T-helper 17 cell (primary cell): Measurements from ENCODE around the gene MAP3K10. TPM values are rescaled to one million over a fixed set of nuclear protein-coding genes. Genes with fewer than 3 reads are reported as not detected.
A peak's percentile ranks its signal among the peaks of the same experiment; 100 is the strongest.

Source experiments
- ATAC-seq: fragments of 150-1000 bp; cut with Tn5 transposase; 2 replicates; pipeline ENCODE4 v1.10.0; 2021; ENCODE audit warnings: mild to moderate bottlenecking, moderate library complexity
- DNase-seq, 3 donors: peaks; one replicate each; pipeline versions ENCODE4 v3.0.0 to v3.0.0-alpha.2; 2020 to 2021
- H3K9me3 ChIP-seq: one replicate; pipeline ENCODE4 v1.7.0; 2013; ENCODE audit warnings: low read length, mild to moderate bottlenecking; ENCODE audit not compliant: control insufficient read depth, poor library complexity, severe bottlenecking
- H3K27ac Mint-ChIP-seq: one replicate; pipeline ENCODE4 v1.8.0; 2022; ENCODE audit warnings: mild to moderate bottlenecking, moderate library complexity, mixed read lengths
- H3K27me3 Mint-ChIP-seq: one replicate; pipeline ENCODE4 v1.8.0; 2022; ENCODE audit warnings: mixed read lengths
- H3K36me3 Mint-ChIP-seq: one replicate; pipeline ENCODE4 v1.8.0; 2022; ENCODE audit warnings: low read depth, mixed read lengths
- H3K4me1 Mint-ChIP-seq: one replicate; pipeline ENCODE4 v1.8.0; 2022; ENCODE audit warnings: mild to moderate bottlenecking, mixed read lengths
- H3K4me3 Mint-ChIP-seq: one replicate; pipeline ENCODE4 v1.8.0; 2022; ENCODE audit warnings: mild to moderate bottlenecking, moderate library complexity, mixed read lengths
- total RNA-seq, 4 donors: library from RNA in 2 of 4; stranded (reverse) in 2 of 4; gene quantifications; one replicate each; pipeline ENCODE4 v1.2.3 and lab custom pipeline; 2022 to 2026

MAP3K10 gene
- total RNA-seq, 2 donors from 2014 or later = 20.7 to 28.5 TPM

DNA sequence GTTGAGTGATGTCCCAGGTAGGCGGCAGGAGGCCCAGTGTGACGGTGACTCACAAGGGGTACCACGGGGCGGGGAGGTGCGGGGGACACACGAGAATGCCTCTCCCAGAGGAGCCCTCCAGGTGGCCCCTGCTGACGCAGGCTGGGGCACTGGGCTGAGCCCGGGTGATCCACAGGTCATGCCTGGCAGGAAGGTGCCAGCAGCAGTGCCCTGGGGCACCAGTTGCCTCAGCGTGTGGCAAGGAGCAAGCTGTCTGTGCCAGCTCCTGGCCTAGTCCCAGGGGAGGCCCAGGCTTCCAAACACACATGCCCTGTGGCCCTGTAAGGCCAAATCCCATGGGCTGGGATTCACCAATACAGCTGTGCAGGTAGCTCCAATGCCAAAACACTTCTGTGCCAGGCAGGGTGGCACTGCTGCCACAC lies 65.9 kb downstream of the MAP3K10 start:
- H3K27ac Mint-ChIP-seq = peak overlapping the region; percentile 56
- H3K36me3 Mint-ChIP-seq = peaks cover 11% of the 10 kb centered on the region
- H3K9me3 ChIP-seq = no peaks in the 10 kb centered on the region
- peaks cover 35% of the 10 kb centered on the region for H3K4me1 Mint-ChIP-seq
- no peak for DNase-seq
- no peak overlapping the region for H3K4me3 Mint-ChIP-seq
- no peaks in the 10 kb centered on the region for H3K27me3 Mint-ChIP-seq
- no peak for ATAC-seq

DNA sequence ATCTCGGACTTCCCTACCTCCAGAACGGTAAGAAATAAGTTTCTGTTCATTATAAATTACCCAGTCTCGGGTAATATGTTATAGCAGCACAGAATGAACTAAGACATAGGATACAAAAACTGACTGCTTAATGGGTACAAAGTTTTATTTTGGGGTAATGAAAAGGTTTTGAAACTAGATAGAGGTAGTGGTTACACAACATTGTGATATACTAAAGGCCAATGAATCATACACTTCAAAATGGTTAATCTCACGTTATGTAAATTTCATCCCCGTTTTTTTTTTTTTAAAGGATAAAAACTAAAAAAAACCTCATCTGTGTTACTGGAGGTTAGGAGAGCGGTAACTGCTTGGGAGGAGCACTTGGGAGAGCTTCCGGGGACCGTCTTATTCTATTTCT lies 70.4 kb downstream of the MAP3K10 start:
- no peaks in the 10 kb centered on the region for H3K27me3 Mint-ChIP-seq
- no peak overlapping the region for H3K27ac Mint-ChIP-seq
- H3K36me3 Mint-ChIP-seq = peaks cover 3% of the 10 kb centered on the region

DNA sequence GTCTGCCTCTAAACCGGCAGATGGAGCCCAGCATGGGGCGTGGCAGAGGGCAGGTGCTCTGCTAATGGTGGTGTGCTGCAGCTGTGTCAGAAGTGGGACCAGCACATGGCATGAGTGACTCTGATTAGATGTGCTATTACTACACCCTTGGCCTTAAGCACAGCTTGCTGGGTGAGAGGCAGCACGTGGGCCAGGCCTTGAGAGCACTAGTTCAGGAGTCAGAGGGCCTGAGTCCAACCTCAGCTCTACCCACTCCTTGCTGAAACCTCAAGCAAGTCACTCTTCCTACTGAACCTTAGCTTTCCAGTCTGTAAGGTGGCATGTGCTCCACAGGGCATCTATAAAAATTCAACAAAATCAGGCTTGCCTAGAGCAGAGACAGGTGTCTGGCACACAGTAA lies 71.2 kb downstream of the MAP3K10 start:
- H3K9me3 ChIP-seq = no peaks in the 10 kb centered on the region
- Mint-ChIP-seq H3K4me1 (peaks cover 32% of the 10 kb centered on the region), H3K36me3 (peaks cover 3% of the 10 kb centered on the region), H3K4me3 (no peak overlapping the region), H3K27me3 (no peaks in the 10 kb centered on the region), H3K27ac (no peak overlapping the region)
- ATAC-seq (peak; percentile 19), DNase-seq (no peak)

More for the DNA sequence above, 70.4 kb downstream of the MAP3K10 start:
- DNase-seq (no peak), ATAC-seq (no peak)
- H3K9me3 ChIP-seq = no peaks in the 10 kb centered on the region
- Mint-ChIP-seq H3K4me1 (peaks cover 28% of the 10 kb centered on the region), H3K4me3 (no peak overlapping the region)

DNA sequence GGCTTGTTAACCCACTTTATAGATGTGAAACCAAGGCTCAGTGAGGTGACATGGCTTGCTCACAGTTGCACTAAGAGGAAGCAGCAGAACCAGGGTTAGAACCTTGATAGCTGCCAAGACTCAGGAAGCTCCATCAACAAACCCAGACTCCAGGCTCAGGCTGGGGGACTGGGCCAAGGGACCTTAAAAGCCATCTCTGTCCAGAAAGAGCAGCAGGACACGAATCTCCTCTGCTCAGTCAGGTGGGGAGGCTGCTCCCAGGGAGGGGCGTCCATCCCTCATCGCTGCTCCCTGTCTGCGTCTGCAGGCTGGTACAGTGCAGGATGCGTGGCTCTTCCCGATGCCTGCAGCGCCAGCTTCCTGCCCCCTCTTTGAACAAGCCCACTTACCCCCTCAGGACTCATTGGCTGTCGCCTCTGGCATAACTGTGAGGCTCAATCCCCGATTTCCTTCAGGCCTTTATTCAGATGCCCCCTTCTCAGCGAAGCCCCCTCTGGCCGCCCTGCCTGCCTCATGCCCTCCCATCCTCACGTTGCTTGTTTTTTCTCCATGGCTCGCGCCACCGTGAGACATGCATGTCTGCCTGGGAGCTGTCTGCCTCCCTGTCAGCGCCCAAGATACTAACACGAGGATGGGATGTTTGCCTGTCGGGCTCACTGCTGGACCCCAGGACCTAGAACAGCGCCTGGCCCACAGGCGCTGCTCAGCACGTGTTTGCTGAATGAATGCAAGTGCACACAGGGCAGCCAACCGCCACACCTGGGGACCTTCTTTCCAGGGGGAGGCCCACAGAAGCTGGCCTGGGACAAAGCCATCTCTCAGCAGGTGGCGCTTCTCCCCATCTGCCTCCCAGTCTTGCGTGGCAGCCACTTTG lies 72.5 kb downstream of the MAP3K10 start:
- no peaks in the 10 kb centered on the region for H3K9me3 ChIP-seq
- Mint-ChIP-seq H3K27ac (no peak overlapping the region), H3K36me3 (peaks cover 3% of the 10 kb centered on the region), H3K4me3 (no peak overlapping the region), H3K4me1 (peaks cover 35% of the 10 kb centered on the region), H3K27me3 (no peaks in the 10 kb centered on the region)
- DNase-seq = no peak
- ATAC-seq = no peak

DNA sequence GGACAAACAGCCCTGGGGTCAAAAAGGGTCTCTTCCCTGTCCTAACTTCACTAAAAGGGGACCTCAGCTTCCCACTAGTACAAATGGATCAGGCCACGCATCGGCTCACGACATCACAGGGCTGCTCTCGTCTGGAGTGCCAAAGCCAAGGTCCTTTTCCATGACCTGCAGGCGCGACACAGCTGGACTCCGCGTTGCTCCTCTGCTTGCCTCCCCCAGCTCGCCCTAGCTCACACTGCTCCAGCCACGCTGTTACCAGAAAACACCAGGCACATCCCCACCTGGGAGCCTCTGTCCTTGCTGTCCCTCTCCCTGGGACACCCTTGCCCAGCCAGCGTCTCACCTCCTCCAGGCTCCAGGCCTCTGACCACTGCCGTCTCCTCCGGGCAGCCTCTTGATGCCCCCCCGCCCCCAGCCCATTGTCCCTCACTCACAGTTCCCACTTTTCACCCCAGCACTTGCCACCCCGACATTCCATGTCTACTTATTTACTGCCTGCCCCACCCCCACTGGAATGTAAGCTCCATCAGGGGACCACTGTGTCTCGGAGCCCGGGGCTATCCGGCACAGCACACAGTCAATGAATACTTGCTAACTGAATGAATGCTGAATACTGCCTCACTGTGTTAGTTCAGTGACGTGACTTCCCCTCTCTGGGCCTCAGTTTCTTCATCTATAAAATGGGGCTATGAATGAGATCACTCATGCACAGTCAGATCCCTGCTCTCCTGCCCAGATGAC lies 73.3 kb downstream of the MAP3K10 start:
- no peaks in the 10 kb centered on the region for H3K9me3 ChIP-seq
- Mint-ChIP-seq H3K27me3 (no peaks in the 10 kb centered on the region), H3K27ac (no peak overlapping the region), H3K4me1 (peaks cover 33% of the 10 kb centered on the region), H3K4me3 (no peak overlapping the region), H3K36me3 (peaks cover 3% of the 10 kb centered on the region)
- no peak for DNase-seq
- ATAC-seq = no peak

Other genes with a start within 250 kb of the MAP3K10 start
- gene PSMC4, start 220.3 kb upstream of the MAP3K10 start, total RNA-seq = 10 to 100 TPM; 82.2 to 87.5 TPM
- 1 to 10 TPM; 2.5 to 2.7 TPM for gene ZNF546, start 194.4 kb upstream of the MAP3K10 start, total RNA-seq
- gene ZNF780B, start 135.2 kb upstream of the MAP3K10 start, total RNA-seq = 10 to 100 TPM; 15.1 to 16.8 TPM
- 1 to 10 TPM; 6.4 to 9.5 TPM for gene ZNF780A, start 100.5 kb upstream of the MAP3K10 start, total RNA-seq
- gene TTC9B, start 27.0 kb downstream of the MAP3K10 start, total RNA-seq = not detected
- gene CCNP, start 35.3 kb downstream of the MAP3K10 start, total RNA-seq = 1 to 10 TPM in 1 of 2 donors, under 1 TPM in 1; 0.77 to 1.5 TPM
- gene AKT2, start 93.9 kb downstream of the MAP3K10 start, total RNA-seq = 100 to 1,000 TPM; 168 to 187 TPM
- gene C19orf47, start 157.0 kb downstream of the MAP3K10 start, total RNA-seq = 10 to 100 TPM in 1 of 2 donors, 1 to 10 TPM in 1; 9.5 to 11.9 TPM
- gene PLD3, start 157.3 kb downstream of the MAP3K10 start, total RNA-seq = 10 to 100 TPM; 75.4 to 77.1 TPM
- not detected for gene HIPK4, start 198.8 kb downstream of the MAP3K10 start, total RNA-seq
- 1 to 10 TPM; 1.5 to 1.7 TPM for gene PRX, start 222.0 kb downstream of the MAP3K10 start, total RNA-seq
- 10 to 100 TPM; 18.1 to 19.4 TPM for gene SERTAD1, start 234.6 kb downstream of the MAP3K10 start, total RNA-seq